Left ventricle myocardium inferior (tissue), 1 donor: ENCODE measurements around the gene SYNPR. TPM values are rescaled to one million over a fixed set of nuclear protein-coding genes. Genes with fewer than 3 reads are reported as not detected.

ENCODE experiments used
- DNase-seq: peaks from one replicate; pipeline ENCODE4 v3.0.0-alpha.2; 2020
- H3K27ac ChIP-seq: fragments of 200-600 bp; replicated peaks from 2 replicates; pipeline ENCODE4 v1.8.0; 2021
- H3K27me3 ChIP-seq: fragments of 200-600 bp; 2 replicates; pipeline ENCODE4 v1.8.0; 2021; ENCODE audit warnings: low read depth
- H3K36me3 ChIP-seq: fragments of 200-600 bp; 2 replicates; pipeline ENCODE4 v1.8.0; 2021
- H3K4me1 ChIP-seq: fragments of 200-600 bp; 2 replicates; pipeline ENCODE4 v1.8.0; 2021
- H3K4me3 ChIP-seq: fragments of 200-600 bp; 2 replicates; pipeline ENCODE4 v1.8.0; 2021; ENCODE audit warnings: mild to moderate bottlenecking, moderate library complexity
- H3K9me3 ChIP-seq: fragments of 200-600 bp; replicated peaks from 2 replicates; pipeline ENCODE4 v1.8.0; 2021
- intact Hi-C: fragments of 100-400 bp; cut with micrococcal nuclease; formaldehyde crosslinking; loops from one replicate; pipeline ENCODE4 v1.11.0; 2022
- total RNA-seq: library from RNA; stranded (reverse); fragmentation: NEBNext Ultra II Directional; extraction: Animal tissue kit (Norgen Biotek cat#: 25700); gene quantifications from one replicate; pipeline ENCODE4 v1.2.1, GENCODE V29; 2021
- TF ChIP-seq, protein P1 (sequence below): fragments of 200-600 bp; IDR thresholded peaks from 2 replicates; pipeline ENCODE4 v1.8.0; 2021; ENCODE audit warnings: antibody characterized with exemption, mild to moderate bottlenecking, borderline replicate concordance
- donor health status: DM: no; HTN: yes; CAD: no; lungs with severe emphysema.

The SYNPR gene
- total RNA-seq, 1 donor from 2014 or later, result 0.93 TPM

DNA sequence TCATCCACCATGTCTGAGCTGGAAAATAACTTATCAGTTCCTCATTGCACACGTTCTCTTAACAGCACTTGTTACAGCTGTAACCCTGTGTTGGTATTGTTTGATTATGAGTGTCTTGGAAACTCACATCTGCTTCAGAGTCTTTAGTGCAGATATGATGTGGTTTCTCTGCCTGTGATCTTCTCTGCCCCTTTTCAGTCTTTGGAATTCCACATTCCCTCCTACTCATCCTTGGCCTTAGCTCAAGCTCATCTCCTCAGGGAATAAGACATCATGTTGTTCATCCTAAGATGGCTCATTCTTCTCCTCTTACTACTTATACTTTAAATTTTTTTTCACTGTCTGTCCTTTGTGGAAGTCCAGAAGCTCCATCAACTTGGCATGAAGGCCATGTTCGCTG is 77.7 kb downstream of the SYNPR start:
- Histone ChIP-seq H3K9me3 (peaks cover 5% of the 10 kb centered on the region), H3K27me3 (peaks cover 71% of the 10 kb centered on the region), H3K27ac (no peak overlapping the region), H3K4me3 (no peak overlapping the region), H3K4me1 (no peaks in the 10 kb centered on the region), H3K36me3 (no peaks in the 10 kb centered on the region)
- intact Hi-C loops, result no loop called here
- no peak for DNase-seq
- TF ChIP-seq, protein P1, sequence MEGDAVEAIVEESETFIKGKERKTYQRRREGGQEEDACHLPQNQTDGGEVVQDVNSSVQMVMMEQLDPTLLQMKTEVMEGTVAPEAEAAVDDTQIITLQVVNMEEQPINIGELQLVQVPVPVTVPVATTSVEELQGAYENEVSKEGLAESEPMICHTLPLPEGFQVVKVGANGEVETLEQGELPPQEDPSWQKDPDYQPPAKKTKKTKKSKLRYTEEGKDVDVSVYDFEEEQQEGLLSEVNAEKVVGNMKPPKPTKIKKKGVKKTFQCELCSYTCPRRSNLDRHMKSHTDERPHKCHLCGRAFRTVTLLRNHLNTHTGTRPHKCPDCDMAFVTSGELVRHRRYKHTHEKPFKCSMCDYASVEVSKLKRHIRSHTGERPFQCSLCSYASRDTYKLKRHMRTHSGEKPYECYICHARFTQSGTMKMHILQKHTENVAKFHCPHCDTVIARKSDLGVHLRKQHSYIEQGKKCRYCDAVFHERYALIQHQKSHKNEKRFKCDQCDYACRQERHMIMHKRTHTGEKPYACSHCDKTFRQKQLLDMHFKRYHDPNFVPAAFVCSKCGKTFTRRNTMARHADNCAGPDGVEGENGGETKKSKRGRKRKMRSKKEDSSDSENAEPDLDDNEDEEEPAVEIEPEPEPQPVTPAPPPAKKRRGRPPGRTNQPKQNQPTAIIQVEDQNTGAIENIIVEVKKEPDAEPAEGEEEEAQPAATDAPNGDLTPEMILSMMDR, result no peak

DNA sequence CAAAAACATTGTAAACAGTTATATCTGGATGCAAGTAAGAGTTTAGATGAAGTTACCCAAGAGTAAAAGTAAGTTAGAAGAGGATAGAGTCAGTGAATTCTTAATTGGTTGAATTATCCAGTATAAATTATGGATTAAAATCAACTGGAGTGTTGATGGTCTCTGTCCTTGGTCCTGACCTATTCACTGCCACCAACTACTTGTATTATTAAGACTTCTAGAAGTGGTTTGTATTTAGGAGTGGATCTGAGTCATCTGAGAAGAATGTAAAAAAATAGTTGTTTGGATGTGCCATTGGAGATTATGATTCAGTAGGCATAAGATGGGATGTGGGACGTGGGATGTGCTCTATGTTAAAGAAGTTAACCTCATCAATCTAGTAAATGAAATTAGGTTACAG is 86.4 kb downstream of the SYNPR start:
- Histone ChIP-seq H3K27me3 (no peaks in the 10 kb centered on the region), H3K4me3 (no peak overlapping the region), H3K9me3 (no peaks in the 10 kb centered on the region), H3K4me1 (no peaks in the 10 kb centered on the region), H3K27ac (no peak overlapping the region), H3K36me3 (no peaks in the 10 kb centered on the region)
- no peak for DNase-seq
- intact Hi-C loops, result no loop called here
- TF ChIP-seq, protein P1, result no peak

DNA sequence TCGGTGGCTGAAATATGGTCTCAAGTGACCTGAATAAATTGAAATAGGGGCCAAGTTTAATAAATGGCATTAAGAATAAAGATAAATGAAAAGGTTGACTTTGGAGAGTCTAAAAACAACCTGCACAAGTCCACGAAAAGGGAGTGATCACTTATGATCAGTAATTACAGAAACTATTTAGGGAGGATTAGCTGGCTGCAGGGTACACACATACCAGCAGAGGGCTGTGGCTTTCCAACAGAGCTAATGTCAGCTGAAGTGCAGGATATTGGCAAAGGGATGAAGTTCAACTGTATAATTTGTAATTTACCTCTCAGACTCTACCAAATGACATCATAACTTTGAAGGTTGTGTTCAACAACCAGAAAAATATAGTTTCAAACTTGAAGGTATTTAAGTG is 86.8 kb downstream of the SYNPR start:
- intact Hi-C loops, result no loop called here
- Histone ChIP-seq H3K9me3 (no peaks in the 10 kb centered on the region), H3K4me1 (no peaks in the 10 kb centered on the region), H3K27me3 (no peaks in the 10 kb centered on the region), H3K4me3 (no peak overlapping the region), H3K36me3 (no peaks in the 10 kb centered on the region), H3K27ac (no peak overlapping the region)
- no peak for DNase-seq
- TF ChIP-seq, protein P1, result peak; percentile 21

DNA sequence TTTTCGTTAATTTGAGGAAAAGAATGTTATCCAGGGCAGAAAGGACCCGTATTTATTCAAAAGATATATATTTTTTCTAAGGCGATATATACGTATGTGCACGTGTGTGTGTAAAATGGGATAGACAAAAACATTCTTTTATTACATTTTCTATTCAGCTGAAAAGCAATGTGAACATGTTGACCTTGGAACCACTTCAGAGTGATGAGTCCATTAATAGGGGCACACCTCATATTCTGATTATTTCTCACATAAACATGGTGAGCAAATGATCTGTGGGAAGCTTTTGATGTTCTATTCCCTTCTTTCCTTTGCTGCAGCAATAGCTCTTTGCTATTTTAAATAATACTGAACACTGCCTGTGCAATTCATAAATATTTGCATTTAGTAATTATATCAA is 87.6 kb downstream of the SYNPR start:
- Histone ChIP-seq H3K27me3 (no peaks in the 10 kb centered on the region), H3K9me3 (no peaks in the 10 kb centered on the region), H3K27ac (no peak overlapping the region), H3K4me3 (no peak overlapping the region), H3K36me3 (no peaks in the 10 kb centered on the region), H3K4me1 (no peaks in the 10 kb centered on the region)
- TF ChIP-seq, protein P1, result no peak
- no peak for DNase-seq
- intact Hi-C loops, result no loop called here

DNA sequence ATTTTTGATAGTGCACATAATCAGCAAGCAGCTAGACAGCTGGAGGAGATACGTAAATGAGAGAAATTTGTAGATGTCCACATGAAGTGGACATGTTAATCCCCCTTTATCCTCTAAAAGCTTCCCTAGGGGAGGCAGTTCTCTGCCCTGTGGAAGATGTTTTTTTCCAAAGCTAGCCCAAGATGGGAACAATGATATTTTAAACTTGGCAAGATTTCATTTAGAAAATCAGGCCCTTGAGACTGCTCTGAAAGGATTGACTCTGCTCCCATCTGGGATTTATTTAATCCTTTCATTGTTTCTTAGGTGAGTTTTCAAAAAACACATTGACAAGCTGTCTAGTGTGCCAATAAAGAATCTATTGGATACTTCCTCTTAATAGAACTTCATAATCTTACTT is 92.0 kb downstream of the SYNPR start:
- Histone ChIP-seq H3K4me1 (no peaks in the 10 kb centered on the region), H3K27me3 (peaks cover 18% of the 10 kb centered on the region), H3K27ac (no peak overlapping the region), H3K9me3 (peaks cover 9% of the 10 kb centered on the region), H3K36me3 (no peaks in the 10 kb centered on the region), H3K4me3 (no peak overlapping the region)
- DNase-seq, result no peak
- TF ChIP-seq, protein P1, result no peak
- intact Hi-C loops, result no loop called here

DNA sequence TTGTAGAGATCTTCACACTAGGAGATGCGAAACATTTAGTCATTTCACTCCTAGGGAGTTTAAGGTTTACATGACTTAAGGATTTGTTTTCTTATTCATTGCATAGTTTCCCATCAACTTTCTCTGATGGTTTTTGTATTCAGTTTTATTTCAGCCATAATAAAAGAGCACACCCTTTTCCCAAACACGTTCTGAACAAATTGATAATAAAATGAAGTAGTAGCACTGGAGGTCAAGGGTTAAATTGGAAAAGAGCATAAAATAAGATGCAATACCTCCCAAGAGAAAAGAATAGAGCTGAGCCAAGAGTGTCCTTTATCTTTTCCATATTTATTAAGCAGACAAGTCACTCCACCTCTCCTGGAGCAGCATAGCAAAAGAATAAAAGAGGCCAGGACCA is 104.9 kb downstream of the SYNPR start:
- H3K27me3 ChIP-seq, result no peaks in the 10 kb centered on the region
- TF ChIP-seq, protein P1, result no peak
- no peaks in the 10 kb centered on the region for H3K9me3 ChIP-seq
- no peaks in the 10 kb centered on the region for H3K4me1 ChIP-seq
- H3K4me3 ChIP-seq, result no peak overlapping the region
- no peak for DNase-seq
- H3K36me3 ChIP-seq, result no peaks in the 10 kb centered on the region
- no peak overlapping the region for H3K27ac ChIP-seq
- intact Hi-C loops, result no loop called here
